ENCODE measurements around the gene PCNT.

GRCh38 chr21:46414965-46415275 lies 91.0 kb downstream of the PCNT start:
- TF ChIP-seq CTCF (IDR thresholded peaks at IDR 0.05): no peak
- no peak for TF ChIP-seq EP300 (IDR thresholded peaks at IDR 0.05)
